Motor neuron (in vitro differentiated cells): ENCODE data around the gene CCDC88A. TPM values are rescaled to one million over a fixed set of nuclear protein-coding genes. Genes with fewer than 3 reads are reported as not detected.
"Not testable (repeated sequence)": the region's sequence is repeated elsewhere in the genome, so short reads cannot be mapped to it uniquely, and the experiment has no call there.

Source experiments
- ATAC-seq, 8 experiments: fragments of 200-7000 bp; cut with Tn5 transposase; replicated peaks in 6 of 8; 2 replicates each; pipeline ENCODE4 v1.8.0; 2021; ENCODE audit warnings: mild to moderate bottlenecking in 8 of 8, moderate library complexity in 8 of 8
- H3K27ac ChIP-seq, 2 donors: fragments of 250-450 bp; sonication (Bioruptor Pico); 2 replicates each; pipeline ENCODE4 v1.9.0; 2021; ENCODE audit warnings: antibody characterized with exemption in 2 of 2, mild to moderate bottlenecking in 2 of 2, moderate library complexity in 1 of 2
- H3K4me1 ChIP-seq, 2 donors: fragments of 250-450 bp; sonication (Bioruptor Pico); replicated peaks in 1 of 2; 2 replicates each; pipeline ENCODE4 v1.6.1; 2021; ENCODE audit warnings: antibody characterized with exemption in 2 of 2, mild to moderate bottlenecking in 2 of 2, moderate library complexity in 1 of 2
- H3K4me3 ChIP-seq, 5 donors: fragments of 250-450 bp; sonication (Bioruptor Pico); 2 replicates each; pipeline ENCODE4 v1.9.0; 2021; ENCODE audit warnings: antibody characterized with exemption in 5 of 5, mild to moderate bottlenecking in 5 of 5, moderate library complexity in 4 of 5
- WGBS, 10 experiments: fragments of 450-650 bp; shearing (Covaris generic); methylation state at CpG; one replicate each; pipeline ENCODE4 v1.0.0; 2022; 5-methylcytosine and 5-hydroxymethylcytosine counted together
- in situ Hi-C, 9 experiments: fragments of 400-800 bp; cut with MboI; loops; one replicate each; pipeline ENCODE4 v1.15.0; 2021; ENCODE audit warnings: low sequenced_read_pairs in 9 of 9, low pct_unique_long_range_greater_than_20kb in 2 of 9; ENCODE audit not compliant: unreplicated experiment in 9 of 9
- total RNA-seq, 8 experiments: library from RNA; unstranded; fragments of 300-600 nt; gene quantifications; 2 replicates each; pipeline versions ENCODE4 v1.2.3 to v1.2.4, GENCODE V29; 2022

CCDC88A gene
- total RNA-seq, result 10 to 100 TPM; 25.6 to 86.9 (median 81.0) TPM

GRCh38 chr2:55419679-55420438, at the start of gene CCDC88A:
Gene CCDC88A (minus strand): TSS chr2:55419856. CDS start chr2:55419079, 777 bp downstream.
- in situ Hi-C loops, result loop anchor here in 1 of 9 experiments (25.0 kb wide), 1 partner anchor 158 kb away; the partner anchor contains the start of gene MTIF2
- peak within 1 kb of the TSS; percentile 77 to 82 for H3K27ac ChIP-seq
- H3K4me3 ChIP-seq, result peak within 1 kb of the TSS; percentile 74 to 97 (median 82)
- peaks cover 6 to 14% of the 10 kb centered on the region in 2 donors for H3K4me1 ChIP-seq
- peak; percentile 86 to 95 (median 94) for ATAC-seq
- 0% methylated on average over 1 to 11 of the region's 62 CpGs; no CpG with 5 or more reads in 2 of the 10 experiments for WGBS, 10 experiments

- no peaks in the 10 kb centered on the region for H3K4me1 ChIP-seq
- 0 to 93% (median 67%) methylated on average over 1 to 2 of the region's 2 CpGs; no CpG with 5 or more reads in 1 of the 10 experiments for WGBS, 10 experiments
- in situ Hi-C loops, result no loop called here
- no peak for ATAC-seq
- H3K27ac ChIP-seq, result no peak overlapping the region
- H3K4me3 ChIP-seq, result no peak overlapping the region
Measured at GRCh38 chr2:55461679-55462078, 42.0 kb upstream of the CCDC88A start.

GRCh38 chr2:55460562-55460961, 40.9 kb upstream of the CCDC88A start:
- Histone ChIP-seq H3K27ac (no peak overlapping the region), H3K4me1 (no peaks in the 10 kb centered on the region), H3K4me3 (no peak overlapping the region)
- 50 to 86% (median 66%) methylated on average over 1 to 3 of the region's 3 CpGs; no CpG with 5 or more reads in 2 of the 10 experiments for WGBS, 10 experiments
- ATAC-seq, result peak in 2 of 8 experiments; percentile 21 to 72
- in situ Hi-C loops, result no loop called here

GRCh38 chr2:55459714-55460274, 40.1 kb upstream of the CCDC88A start:
- ATAC-seq, result peak in 2 of 8 experiments; percentile 81 to 95
- Histone ChIP-seq H3K4me3 (no peak overlapping the region), H3K27ac (no peak overlapping the region), H3K4me1 (no peaks in the 10 kb centered on the region)
- 43 to 82% (median 76%) methylated on average over 1 to 8 of the region's 11 CpGs; no CpG with 5 or more reads in 4 of the 10 experiments for WGBS, 10 experiments
- in situ Hi-C loops, result no loop called here

GRCh38 chr2:55459279-55459678, 39.6 kb upstream of the CCDC88A start:
- in situ Hi-C loops, result no loop called here
- peak in 1 of 8 experiments; percentile 11 for ATAC-seq

GRCh38 chr2:55454121-55454520, 34.5 kb upstream of the CCDC88A start:
- peaks cover 0 to 2% of the 10 kb centered on the region in 2 donors for H3K4me1 ChIP-seq
- in situ Hi-C loops, result no loop called here
- no peak overlapping the region for H3K27ac ChIP-seq
- 63 to 100% (median 89%) methylated on average over 1 to 5 of the region's 5 CpGs; no CpG with 5 or more reads in 2 of the 10 experiments for WGBS, 10 experiments
- no peak overlapping the region for H3K4me3 ChIP-seq
- no peak for ATAC-seq

More at GRCh38 chr2:55459279-55459678, 39.6 kb upstream of the CCDC88A start:
- Histone ChIP-seq H3K4me1 (no peaks in the 10 kb centered on the region), H3K4me3 (no peak overlapping the region), H3K27ac (no peak overlapping the region)
- 0 to 100% (median 82%) methylated on average over 1 to 3 of the region's 3 CpGs; no CpG with 5 or more reads in 2 of the 10 experiments for WGBS, 10 experiments

- Histone ChIP-seq H3K4me1 (peaks cover 0 to 2% of the 10 kb centered on the region in 2 donors), H3K4me3 (no peak overlapping the region), H3K27ac (no peak overlapping the region)
- in situ Hi-C loops, result no loop called here
- no peak for ATAC-seq
- WGBS, 10 experiments, result 0 to 100% (median 80%) methylated on average over 1 to 2 of the region's 2 CpGs; no CpG with 5 or more reads in 3 of the 10 experiments
Measured at GRCh38 chr2:55452879-55453278, 33.2 kb upstream of the CCDC88A start.

GRCh38 chr2:55451699-55452098, 32.0 kb upstream of the CCDC88A start:
- in situ Hi-C loops, result no loop called here
- no peak overlapping the region for H3K4me3 ChIP-seq
- no peak overlapping the region for H3K27ac ChIP-seq
- H3K4me1 ChIP-seq, result peaks cover 0 to 2% of the 10 kb centered on the region in 2 donors
- WGBS, 10 experiments, result 24 to 100% (median 75%) methylated on average over 1 to 2 of the region's 2 CpGs
- no peak for ATAC-seq

- H3K4me1 ChIP-seq, in situ Hi-C loops, ATAC-seq, H3K27ac ChIP-seq, H3K4me3 ChIP-seq: not testable (repeated sequence)
- WGBS, 10 experiments, result 92 to 100% (median 97%) methylated on average over 1 to 3 of the region's 3 CpGs; no CpG with 5 or more reads in 4 of the 10 experiments
Measured at GRCh38 chr2:55450014-55450413, 30.4 kb upstream of the CCDC88A start.

- H3K4me1 ChIP-seq, H3K27ac ChIP-seq, in situ Hi-C loops, H3K4me3 ChIP-seq, ATAC-seq: not testable (repeated sequence)
- 63 to 100% (median 88%) methylated on average over 1 to 16 of the region's 29 CpGs; no CpG with 5 or more reads in 3 of the 10 experiments for WGBS, 10 experiments
Measured at GRCh38 chr2:55442045-55442760, 22.5 kb upstream of the CCDC88A start.

- Histone ChIP-seq H3K4me3 (no peak overlapping the region), H3K27ac (no peak overlapping the region), H3K4me1 (no peaks in the 10 kb centered on the region)
- 44 to 96% (median 86%) methylated on average over 1 to 4 of the region's 4 CpGs for WGBS, 10 experiments
- no peak for ATAC-seq
- in situ Hi-C loops, result no loop called here
Measured at GRCh38 chr2:55441280-55441892, 21.7 kb upstream of the CCDC88A start.

GRCh38 chr2:55439101-55439397, 19.4 kb upstream of the CCDC88A start:
- 90 to 100% (median 100%) methylated on average over 1 of the region's 1 CpG; no CpG with 5 or more reads in 2 of the 10 experiments for WGBS, 10 experiments
- in situ Hi-C loops, result no loop called here
- H3K4me1 ChIP-seq, result no peaks in the 10 kb centered on the region
- no peak overlapping the region for H3K27ac ChIP-seq
- ATAC-seq, result no peak
- H3K4me3 ChIP-seq, result no peak overlapping the region
